ENCODE measurements around the gene COL6A2. TPM values are rescaled to one million over a fixed set of nuclear protein-coding genes. Genes with fewer than 3 reads are reported as not detected.

Gene COL6A2
- total RNA-seq, 1 experiment from 2014 or later: 22.0 TPM

DNA sequence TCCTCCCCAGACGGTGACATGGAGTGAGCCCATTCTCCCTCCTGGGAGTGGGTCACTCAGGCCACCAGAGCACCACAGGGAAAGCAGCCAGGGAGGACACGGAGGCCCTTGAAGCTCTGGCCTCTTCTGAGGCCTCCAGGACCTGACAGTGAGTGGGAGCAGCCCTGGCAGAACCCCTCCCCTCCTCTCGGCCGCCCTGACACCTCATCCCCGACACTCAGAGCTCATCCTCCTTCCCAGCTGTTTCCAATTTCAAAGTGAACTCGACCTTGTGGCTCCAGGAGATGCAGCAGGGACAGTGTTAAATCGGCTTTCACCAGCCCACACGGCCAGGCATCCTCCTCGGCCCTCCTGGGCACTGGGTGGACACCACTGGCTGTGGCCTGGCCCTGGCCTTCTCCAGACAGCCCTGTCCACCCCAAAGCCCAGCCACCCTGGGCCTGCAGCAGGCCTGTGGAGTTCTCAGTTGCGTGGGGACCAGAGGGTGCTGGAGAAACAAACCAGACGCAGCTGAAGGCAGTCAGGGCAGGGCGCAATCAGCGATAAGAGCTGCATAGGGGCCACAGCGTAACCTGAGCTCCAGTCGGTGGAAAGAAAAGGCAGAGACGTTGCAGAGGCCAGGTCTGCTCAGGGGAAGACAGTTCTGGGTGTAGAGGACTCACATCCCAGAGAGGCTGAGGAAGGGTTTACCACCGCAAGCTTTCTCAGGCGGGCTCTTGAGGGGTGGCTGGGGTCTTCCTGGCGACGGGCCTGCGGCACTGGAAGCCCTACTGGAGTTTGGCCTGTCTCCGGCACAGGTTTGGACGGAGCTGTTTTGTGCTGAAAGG, 30.4 kb downstream of the COL6A2 start:
- no TSS peak for BruUV-seq (replicated peaks)
- TF ChIP-seq, protein P1, sequence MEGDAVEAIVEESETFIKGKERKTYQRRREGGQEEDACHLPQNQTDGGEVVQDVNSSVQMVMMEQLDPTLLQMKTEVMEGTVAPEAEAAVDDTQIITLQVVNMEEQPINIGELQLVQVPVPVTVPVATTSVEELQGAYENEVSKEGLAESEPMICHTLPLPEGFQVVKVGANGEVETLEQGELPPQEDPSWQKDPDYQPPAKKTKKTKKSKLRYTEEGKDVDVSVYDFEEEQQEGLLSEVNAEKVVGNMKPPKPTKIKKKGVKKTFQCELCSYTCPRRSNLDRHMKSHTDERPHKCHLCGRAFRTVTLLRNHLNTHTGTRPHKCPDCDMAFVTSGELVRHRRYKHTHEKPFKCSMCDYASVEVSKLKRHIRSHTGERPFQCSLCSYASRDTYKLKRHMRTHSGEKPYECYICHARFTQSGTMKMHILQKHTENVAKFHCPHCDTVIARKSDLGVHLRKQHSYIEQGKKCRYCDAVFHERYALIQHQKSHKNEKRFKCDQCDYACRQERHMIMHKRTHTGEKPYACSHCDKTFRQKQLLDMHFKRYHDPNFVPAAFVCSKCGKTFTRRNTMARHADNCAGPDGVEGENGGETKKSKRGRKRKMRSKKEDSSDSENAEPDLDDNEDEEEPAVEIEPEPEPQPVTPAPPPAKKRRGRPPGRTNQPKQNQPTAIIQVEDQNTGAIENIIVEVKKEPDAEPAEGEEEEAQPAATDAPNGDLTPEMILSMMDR (conservative IDR thresholded peaks at IDR 0.05): no peak
- TF ChIP-seq EZH2 (IDR thresholded peaks at IDR 0.05; ENCODE audit: low read depth): no peak
- H3F3A ChIP-seq (ENCODE audit: insufficient read depth, low read depth): no peaks in the 10 kb centered on the region
- H3K9me3 ChIP-seq (ENCODE audit: insufficient read depth, low read depth): no peaks in the 10 kb centered on the region
- H3K4me2 ChIP-seq: no peak overlapping the region
- ChIA-PET POLR2A (ENCODE audit: unreplicated experiment) (no interaction called here), CTCF (no interaction called here)
- H3K27me3 ChIP-seq (ENCODE audit: insufficient read depth, low read depth): no peaks in the 10 kb centered on the region
- H3K79me2 ChIP-seq (ENCODE audit: low read depth): no peaks in the 10 kb centered on the region
- no peak overlapping the region for H2AFZ ChIP-seq
- H3K4me3 ChIP-seq: no peak overlapping the region
- no peak overlapping the region for H3K27ac ChIP-seq
- no peaks in the 10 kb centered on the region for H3K36me3 ChIP-seq (ENCODE audit: low read depth)
- H3K4me1 ChIP-seq (replicated peaks; ENCODE audit: insufficient read depth): no peaks in the 10 kb centered on the region
- no peak for DNase-seq
- intact Hi-C loops (cut with micrococcal nuclease; ENCODE audit: unreplicated experiment): no loop called here
- H4K20me1 ChIP-seq (ENCODE audit: insufficient read depth): no peaks in the 10 kb centered on the region
- no peaks in the 10 kb centered on the region for H3K9me2 ChIP-seq (ENCODE audit: insufficient read depth)

DNA sequence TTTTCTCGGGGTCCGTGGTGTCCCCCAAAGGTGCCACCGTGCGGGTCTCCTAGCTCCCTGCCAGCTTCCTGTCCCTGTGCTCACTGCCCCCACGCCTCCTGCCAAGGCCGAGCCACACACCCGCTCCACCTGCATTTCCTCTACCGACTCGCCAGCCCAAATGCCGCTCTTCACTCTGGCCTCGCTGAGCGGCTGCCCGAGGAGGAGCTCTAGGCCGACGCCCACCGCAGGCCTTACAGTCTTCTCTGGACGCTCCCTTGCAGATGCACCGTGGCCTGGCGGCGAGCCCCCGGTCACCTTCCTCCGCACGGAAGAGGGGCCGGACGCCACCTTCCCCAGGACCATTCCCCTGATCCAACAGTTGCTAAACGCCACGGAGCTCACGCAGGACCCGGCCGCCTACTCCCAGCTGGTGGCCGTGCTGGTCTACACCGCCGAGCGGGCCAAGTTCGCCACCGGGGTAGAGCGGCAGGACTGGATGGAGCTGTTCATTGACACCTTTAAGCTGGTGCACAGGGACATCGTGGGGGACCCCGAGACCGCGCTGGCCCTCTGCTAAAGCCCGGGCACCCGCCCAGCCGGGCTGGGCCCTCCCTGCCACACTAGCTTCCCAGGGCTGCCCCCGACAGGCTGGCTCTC, 31.1 kb downstream of the COL6A2 start:
- TF ChIP-seq EZH2 (IDR thresholded peaks at IDR 0.05; ENCODE audit: low read depth): no peak
- TF ChIP-seq, protein P1 (conservative IDR thresholded peaks at IDR 0.05): no peak
- H4K20me1 ChIP-seq (ENCODE audit: insufficient read depth): no peaks in the 10 kb centered on the region
- H2AFZ ChIP-seq: no peak overlapping the region
- H3K79me2 ChIP-seq (ENCODE audit: low read depth): no peaks in the 10 kb centered on the region
- no peaks in the 10 kb centered on the region for H3K9me3 ChIP-seq (ENCODE audit: insufficient read depth, low read depth)
- H3F3A ChIP-seq (ENCODE audit: insufficient read depth, low read depth): no peaks in the 10 kb centered on the region
- H3K4me1 ChIP-seq (replicated peaks; ENCODE audit: insufficient read depth): no peaks in the 10 kb centered on the region
- intact Hi-C loops (cut with micrococcal nuclease; ENCODE audit: unreplicated experiment): no loop called here
- no peak overlapping the region for H3K27ac ChIP-seq
- POLR2A ChIA-PET (ENCODE audit: unreplicated experiment): no interaction called here
- no peaks in the 10 kb centered on the region for H3K9me2 ChIP-seq (ENCODE audit: insufficient read depth)
- no peak for DNase-seq
- H3K4me2 ChIP-seq: no peak overlapping the region
- BruUV-seq (replicated peaks): no TSS peak
- H3K36me3 ChIP-seq (ENCODE audit: low read depth): no peaks in the 10 kb centered on the region
- CTCF ChIA-PET: no interaction called here
- no peaks in the 10 kb centered on the region for H3K27me3 ChIP-seq (ENCODE audit: insufficient read depth, low read depth)
- no peak overlapping the region for H3K4me3 ChIP-seq

DNA sequence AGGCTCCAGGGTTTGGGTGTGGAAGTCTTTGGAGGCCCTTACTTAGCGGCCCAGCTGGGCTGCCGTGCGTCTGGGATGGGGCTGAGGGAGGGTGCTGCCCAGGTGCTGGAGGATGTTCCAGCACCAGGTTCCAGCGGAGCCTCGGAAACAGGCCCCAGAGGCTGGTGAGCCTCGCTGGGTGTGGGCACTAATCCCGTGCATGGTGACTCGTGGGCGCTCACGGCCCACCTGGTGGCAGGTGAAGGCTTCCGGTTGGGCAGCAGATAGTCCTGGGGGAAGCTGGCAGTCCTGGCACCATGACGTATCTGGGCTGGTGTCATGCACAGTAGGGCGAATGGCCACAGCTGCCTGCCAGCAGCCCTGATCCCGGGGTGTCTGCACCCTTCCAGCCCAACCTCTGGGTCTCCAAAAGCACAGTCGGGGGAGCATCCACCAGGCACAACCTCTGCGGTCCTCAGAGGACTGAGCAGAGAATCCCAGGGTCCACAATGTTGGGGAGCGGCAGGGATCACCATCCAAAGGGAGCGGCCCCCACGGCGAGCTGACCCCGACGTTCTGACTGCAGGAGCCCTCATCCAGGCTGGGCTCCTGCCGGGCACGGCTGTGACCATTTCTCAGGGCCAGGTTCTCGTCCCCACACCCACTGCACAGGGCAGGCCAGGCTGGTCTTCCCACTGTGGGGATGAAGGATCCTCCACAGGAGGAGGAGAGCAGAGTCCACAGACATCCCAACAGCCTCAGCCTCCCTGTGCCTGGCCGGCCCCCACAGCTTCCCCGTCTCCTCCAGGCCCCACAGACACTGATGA, 32.1 kb downstream of the COL6A2 start:
- Histone ChIP-seq H3K27ac (no peak overlapping the region), H3K79me2 (ENCODE audit: low read depth) (no peaks in the 10 kb centered on the region), H3K4me3 (no peak overlapping the region), H3K27me3 (ENCODE audit: insufficient read depth, low read depth) (no peaks in the 10 kb centered on the region), H2AFZ (no peak overlapping the region), H3K9me3 (ENCODE audit: insufficient read depth, low read depth) (no peaks in the 10 kb centered on the region), H3K9me2 (ENCODE audit: insufficient read depth) (no peaks in the 10 kb centered on the region), H3K4me2 (no peak overlapping the region), H3F3A (ENCODE audit: insufficient read depth, low read depth) (no peaks in the 10 kb centered on the region), H3K36me3 (ENCODE audit: low read depth) (no peaks in the 10 kb centered on the region), H3K4me1 (replicated peaks; ENCODE audit: insufficient read depth) (no peaks in the 10 kb centered on the region), H4K20me1 (ENCODE audit: insufficient read depth) (no peaks in the 10 kb centered on the region)
- intact Hi-C loops (cut with micrococcal nuclease; ENCODE audit: unreplicated experiment): no loop called here
- no peak for DNase-seq
- BruUV-seq (replicated peaks): no TSS peak
- POLR2A ChIA-PET (ENCODE audit: unreplicated experiment): no interaction called here
- CTCF ChIA-PET: no interaction called here
- TF ChIP-seq EZH2 (IDR thresholded peaks at IDR 0.05; ENCODE audit: low read depth): no peak
- TF ChIP-seq, protein P1 (conservative IDR thresholded peaks at IDR 0.05): no peak
